PC-9 (cell line): ENCODE results near the gene ARL13B. TPM values are rescaled to one million over a fixed set of nuclear protein-coding genes. Genes with fewer than 3 reads are reported as not detected.

ENCODE experiments used
- BruUV-seq: library from RNA; stranded (reverse); fragments of 400-500 nt; replicated peaks from 2 replicates; lab custom pipeline; 2021; lab: Mats Ljungman, UMichigan
- CTCF ChIA-PET: fragments of 300-600 bp; sonication (Branson Sonifier 250); formaldehyde crosslinking; loops from one replicate; lab custom pipeline; 2022; ENCODE audit warnings: antibody characterized with exemption; lab: Charles Lee
- POLR2A ChIA-PET: fragments of 300-600 bp; sonication (Branson Sonifier 250); formaldehyde crosslinking; loops from one replicate; lab custom pipeline; 2022; ENCODE audit warnings: antibody characterized with exemption; ENCODE audit not compliant: unreplicated experiment; lab: Charles Lee
- DNase-seq, 2 experiments: peaks; one replicate each; pipeline versions ENCODE4 v3.0.0 to v3.0.0-alpha.2; 2015 to 2022; ENCODE audit warnings: mixed read lengths in 1 of 2
- H2AFZ ChIP-seq: fragments of 200-600 bp; sonication (generic); 2 replicates; pipeline ENCODE4 v1.8.1; 2017; ENCODE audit warnings: antibody characterized with exemption
- H3F3A ChIP-seq: fragments of 200-600 bp; sonication (generic); 2 replicates; pipeline ENCODE4 v1.8.1; 2017; ENCODE audit warnings: antibody characterized with exemption, mild to moderate bottlenecking, low read depth; ENCODE audit not compliant: insufficient read depth
- H3K27ac ChIP-seq: fragments of 200-600 bp; sonication (generic); 2 replicates; pipeline ENCODE4 v1.6.1; 2016; ENCODE audit warnings: mixed run types
- H3K27me3 ChIP-seq: fragments of 200-600 bp; sonication (generic); 2 replicates; pipeline ENCODE4 v1.6.1; 2016; ENCODE audit warnings: low read depth, mixed run types; ENCODE audit not compliant: insufficient read depth
- H3K36me3 ChIP-seq: fragments of 200-600 bp; sonication (generic); 2 replicates; pipeline ENCODE4 v1.6.1; 2016; ENCODE audit warnings: low read depth, mixed run types
- H3K4me1 ChIP-seq: fragments of 200-600 bp; sonication (generic); replicated peaks from 2 replicates; pipeline ENCODE4 v1.6.1; 2016; ENCODE audit warnings: mixed run types; ENCODE audit not compliant: insufficient read depth
- H3K4me2 ChIP-seq: fragments of 200-600 bp; sonication (generic); 2 replicates; pipeline ENCODE4 v1.6.1; 2017; ENCODE audit warnings: mixed run types
- H3K4me3 ChIP-seq: fragments of 200-600 bp; sonication (generic); 2 replicates; pipeline ENCODE4 v1.6.1; 2016; ENCODE audit warnings: mixed run types
- H3K79me2 ChIP-seq: fragments of 200-600 bp; sonication (generic); 2 replicates; pipeline ENCODE4 v1.6.1; 2017; ENCODE audit warnings: low read depth, mixed run types
- H3K9me2 ChIP-seq: fragments of 200-600 bp; sonication (generic); 2 replicates; pipeline ENCODE4 v1.8.1; 2017; ENCODE audit warnings: mild to moderate bottlenecking; ENCODE audit not compliant: insufficient read depth
- H3K9me3 ChIP-seq: fragments of 200-600 bp; sonication (generic); 2 replicates; pipeline ENCODE4 v1.8.1; 2016; ENCODE audit warnings: low read depth; ENCODE audit not compliant: insufficient read depth
- H4K20me1 ChIP-seq: fragments of 200-600 bp; sonication (generic); 2 replicates; pipeline ENCODE4 v1.8.1; 2017; ENCODE audit not compliant: insufficient read depth
- EZH2 ChIP-seq: fragments of 200-600 bp; sonication (generic); IDR thresholded peaks from 2 replicates; pipeline ENCODE4 v1.8.0; 2017; ENCODE audit warnings: antibody characterized with exemption, low read depth
- intact Hi-C: fragments of 100-400 bp; cut with micrococcal nuclease; formaldehyde crosslinking; loops from one replicate; pipeline ENCODE4 v1.10.0; 2022; ENCODE audit not compliant: unreplicated experiment
- total RNA-seq: library from RNA; stranded (reverse); gene quantifications from 2 replicates; pipeline ENCODE4 v1.2.3, GENCODE V29; 2021
- TF ChIP-seq, protein P1 (sequence below): fragments of 200-600 bp; sonication (generic); conservative IDR thresholded peaks from 2 replicates; pipeline ENCODE4 v1.6.1; 2017; ENCODE audit warnings: mixed run types, antibody characterized with exemption, mild to moderate bottlenecking, moderate library complexity

The ARL13B gene
- total RNA-seq, 1 experiment from 2014 or later, result 20.2 TPM

DNA sequence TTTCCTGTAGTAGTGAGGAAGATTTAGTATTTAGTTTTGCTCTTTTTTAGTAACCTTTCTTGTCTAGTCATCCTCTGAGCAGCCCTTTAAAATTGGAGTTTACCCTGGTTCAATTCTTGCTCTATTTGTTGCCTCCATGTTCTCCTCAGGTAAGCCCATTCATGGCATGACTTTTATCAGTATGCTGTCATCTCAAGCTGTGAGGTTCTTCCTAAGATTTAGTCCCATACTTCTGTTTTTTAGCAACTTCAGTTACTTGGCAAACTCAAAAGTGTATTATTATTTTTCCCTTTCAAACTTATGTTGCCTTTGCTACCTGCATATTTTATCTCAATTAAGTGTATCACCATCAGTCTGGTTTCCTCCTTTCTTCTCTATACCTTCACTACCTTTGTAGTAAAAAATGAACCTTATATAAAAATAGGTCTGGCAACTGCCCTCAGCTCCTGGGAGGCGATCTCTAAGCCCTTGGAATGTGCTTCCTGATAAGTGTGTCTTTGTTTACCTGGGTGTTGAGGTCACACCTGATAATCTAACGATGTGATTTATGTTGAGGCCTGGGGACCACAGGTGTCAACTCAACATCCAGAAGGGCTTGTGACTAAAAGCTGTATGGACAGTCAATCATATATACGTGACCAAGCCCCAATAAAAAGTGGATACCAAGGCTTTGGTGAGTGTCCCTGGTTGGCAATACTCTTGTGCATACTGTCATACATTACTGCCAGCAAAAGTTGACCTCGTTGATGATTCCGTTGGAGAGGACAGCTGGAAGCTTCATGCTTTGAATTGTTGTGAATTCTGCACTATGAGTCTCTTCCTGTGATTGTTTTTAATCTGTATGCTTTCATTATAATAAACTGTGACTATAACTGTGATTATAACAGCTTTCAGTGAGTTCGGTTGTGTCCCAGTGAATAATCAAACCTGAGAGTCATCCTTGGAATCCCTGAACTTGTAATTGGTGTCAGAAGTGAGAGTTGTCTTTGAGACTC is 86.8 kb downstream of the ARL13B start:
- peaks cover 16% of the 10 kb centered on the region for H3K4me1 ChIP-seq
- TF ChIP-seq, protein P1, sequence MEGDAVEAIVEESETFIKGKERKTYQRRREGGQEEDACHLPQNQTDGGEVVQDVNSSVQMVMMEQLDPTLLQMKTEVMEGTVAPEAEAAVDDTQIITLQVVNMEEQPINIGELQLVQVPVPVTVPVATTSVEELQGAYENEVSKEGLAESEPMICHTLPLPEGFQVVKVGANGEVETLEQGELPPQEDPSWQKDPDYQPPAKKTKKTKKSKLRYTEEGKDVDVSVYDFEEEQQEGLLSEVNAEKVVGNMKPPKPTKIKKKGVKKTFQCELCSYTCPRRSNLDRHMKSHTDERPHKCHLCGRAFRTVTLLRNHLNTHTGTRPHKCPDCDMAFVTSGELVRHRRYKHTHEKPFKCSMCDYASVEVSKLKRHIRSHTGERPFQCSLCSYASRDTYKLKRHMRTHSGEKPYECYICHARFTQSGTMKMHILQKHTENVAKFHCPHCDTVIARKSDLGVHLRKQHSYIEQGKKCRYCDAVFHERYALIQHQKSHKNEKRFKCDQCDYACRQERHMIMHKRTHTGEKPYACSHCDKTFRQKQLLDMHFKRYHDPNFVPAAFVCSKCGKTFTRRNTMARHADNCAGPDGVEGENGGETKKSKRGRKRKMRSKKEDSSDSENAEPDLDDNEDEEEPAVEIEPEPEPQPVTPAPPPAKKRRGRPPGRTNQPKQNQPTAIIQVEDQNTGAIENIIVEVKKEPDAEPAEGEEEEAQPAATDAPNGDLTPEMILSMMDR, result no peak
- TF ChIP-seq EZH2, result no peak
- BruUV-seq, result no TSS peak
- no peaks in the 10 kb centered on the region for H3K9me2 ChIP-seq
- no peak overlapping the region for H2AFZ ChIP-seq
- no peak overlapping the region for H3K27ac ChIP-seq
- no peaks in the 10 kb centered on the region for H3K9me3 ChIP-seq
- intact Hi-C loops, result loop anchor here (10.0 kb wide), 1 partner anchor 212 kb away; no protein-coding TSS in a partner anchor
- peaks cover 21% of the 10 kb centered on the region; the same call in 1 of the 2 replicates for H3F3A ChIP-seq
- H3K4me3 ChIP-seq, result no peak overlapping the region
- ChIA-PET POLR2A (no interaction called here), CTCF (no interaction called here)
- DNase-seq, result peak in 1 of 2 experiments; percentile 33
- no peaks in the 10 kb centered on the region for H3K27me3 ChIP-seq
- no peaks in the 10 kb centered on the region for H3K36me3 ChIP-seq
- H3K4me2 ChIP-seq, result no peak overlapping the region
- no peaks in the 10 kb centered on the region for H4K20me1 ChIP-seq
- peaks cover 26% of the 10 kb centered on the region for H3K79me2 ChIP-seq

- H2AFZ ChIP-seq, result no peak overlapping the region
- no peaks in the 10 kb centered on the region for H3K36me3 ChIP-seq
- no peaks in the 10 kb centered on the region for H4K20me1 ChIP-seq
- POLR2A ChIA-PET, result no interaction called here
- no peak overlapping the region for H3K27ac ChIP-seq
- no peaks in the 10 kb centered on the region for H3K9me2 ChIP-seq
- H3K4me3 ChIP-seq, result no peak overlapping the region
- peak in 1 of 2 experiments; percentile 38 for DNase-seq
- intact Hi-C loops, result loop anchor here (1.0 to 10.0 kb wide), 2 partner anchors 65 to 215 kb away; no protein-coding TSS in a partner anchor
- CTCF ChIA-PET, result interaction anchor here (0.6 to 1.1 kb wide), 4 partner anchors 9 to 1506 kb away, joined by 3 to 5 read pairs (median 4); no protein-coding TSS in a partner anchor
- no peak overlapping the region for H3K4me2 ChIP-seq
- TF ChIP-seq, protein P1, result peak; percentile 91
- no peak for TF ChIP-seq EZH2
- H3K4me1 ChIP-seq, result peaks cover 3% of the 10 kb centered on the region
- peaks cover 10% of the 10 kb centered on the region for H3K79me2 ChIP-seq
- no TSS peak for BruUV-seq
- H3F3A ChIP-seq, result peaks cover 5% of the 10 kb centered on the region; the same call in 1 of the 2 replicates
- no peaks in the 10 kb centered on the region for H3K27me3 ChIP-seq
- H3K9me3 ChIP-seq, result no peaks in the 10 kb centered on the region
Observed at GRCh38 chr3:94069194-94069813, 89.3 kb downstream of the ARL13B start.

GRCh38 chr3:94070341-94070911 is 90.5 kb downstream of the ARL13B start:
- intact Hi-C loops, result no loop called here
- peak in 1 of 2 experiments; percentile 32 for DNase-seq
- 0 out of 2 replicates have a peak, but pooled peaks cover under 1% of the 10 kb centered on the region for H3K79me2 ChIP-seq
- no peaks in the 10 kb centered on the region for H3K9me3 ChIP-seq
- H3K27me3 ChIP-seq, result no peaks in the 10 kb centered on the region
- no peaks in the 10 kb centered on the region for H3K36me3 ChIP-seq
- H3F3A ChIP-seq, result peaks cover 5% of the 10 kb centered on the region; the same call in 1 of the 2 replicates
- H3K4me2 ChIP-seq, result no peak overlapping the region
- H3K4me1 ChIP-seq, result no peaks in the 10 kb centered on the region
- POLR2A ChIA-PET, result no interaction called here
- TF ChIP-seq EZH2, result no peak
- H3K9me2 ChIP-seq, result no peaks in the 10 kb centered on the region
- H4K20me1 ChIP-seq, result no peaks in the 10 kb centered on the region
- no peak overlapping the region for H3K27ac ChIP-seq
- no TSS peak for BruUV-seq
- CTCF ChIA-PET, result interaction anchor here (0.6 to 1.1 kb wide), 2 partner anchors 44 to 70 kb away, joined by 4 to 5 read pairs; no protein-coding TSS in a partner anchor
- H2AFZ ChIP-seq, result no peak overlapping the region
- H3K4me3 ChIP-seq, result no peak overlapping the region
